Esophagus muscularis mucosa (tissue), 4 donors: Measurements from ENCODE around the gene CDC37. TPM values are rescaled to one million over a fixed set of nuclear protein-coding genes. Genes with fewer than 3 reads are reported as not detected.

ENCODE experiments used
- DNase-seq: peaks from one replicate; pipeline ENCODE4 v3.0.0-alpha.2; 2017; ENCODE audit errors: extremely low spot score
- H3K27ac ChIP-seq, 4 donors: fragments of 200-600 bp; sonication (generic); replicated peaks in 1 of 4; 1 replicate in 3 of 4; 2 replicates in 1 of 4; pipeline ENCODE4 v1.5.1; 2016 to 2019; ENCODE audit warnings: mild to moderate bottlenecking in 1 of 4
- H3K27me3 ChIP-seq, 4 donors: fragments of 200-600 bp; sonication (generic); one replicate each; pipeline versions ENCODE4 v1.5.1 to v1.6.0; 2016 to 2019
- H3K36me3 ChIP-seq, 4 donors: fragments of 200-600 bp; sonication (generic); one replicate each; pipeline ENCODE4 v1.5.1; 2016 to 2019
- H3K4me1 ChIP-seq, 4 donors: fragments of 200-600 bp; sonication (generic); one replicate each; pipeline ENCODE4 v1.5.1; 2016 to 2019
- H3K4me3 ChIP-seq, 4 donors: fragments of 200-600 bp; sonication (generic); 1 replicate in 2 of 4; 2 replicates in 2 of 4; pipeline ENCODE4 v1.5.1; 2016 to 2019; ENCODE audit warnings: mild to moderate bottlenecking in 4 of 4, moderate library complexity in 1 of 4
- H3K9me3 ChIP-seq, 4 donors: fragments of 200-600 bp; sonication (generic); 1 replicate in 3 of 4; 2 replicates in 1 of 4; pipeline ENCODE4 v1.5.1; 2016 to 2019
- EP300 ChIP-seq: sonication (generic); formaldehyde crosslinking; IDR thresholded peaks from one replicate; pipeline ENCODE4 v1.6.1; 2017; ENCODE audit warnings: antibody characterized with exemption
- POLR2A ChIP-seq: fragments of 450-650 bp; IDR thresholded peaks from one replicate; pipeline ENCODE4 v1.6.1; 2017; ENCODE audit warnings: antibody characterized with exemption, moderate library complexity, mild to moderate bottlenecking, low read depth
- POLR2AphosphoS5 ChIP-seq, 2 donors: sonication (generic); formaldehyde crosslinking; IDR thresholded peaks; one replicate each; pipeline ENCODE4 v1.6.1; 2017; ENCODE audit warnings: antibody characterized with exemption in 2 of 2
- WGBS: methylation state at CpG from one replicate; pipeline ENCODE4 v1.1.5; 2018; 5-methylcytosine and 5-hydroxymethylcytosine counted together
- intact Hi-C: fragments of 100-400 bp; cut with DNase I; formaldehyde crosslinking; loops from one replicate; pipeline ENCODE4 v1.15.1; 2023
- total RNA-seq, 4 donors: library from RNA; depleted of rRNA; stranded (reverse); fragments of >200 nt; gene quantifications; one replicate each; pipeline versions ENCODE4 v1.1.0 to v1.2.1, GENCODE V29; 2016
- TF ChIP-seq, protein P1 (sequence below), 3 experiments: fragments of 200-600 bp in 2 of 3; fragments of 450-650 bp in 1 of 3; sonication (generic) in 2 of 3; IDR thresholded peaks; one replicate each; pipeline ENCODE4 v1.5.1; 2017 to 2019; ENCODE audit warnings: antibody characterized with exemption in 3 of 3, mild to moderate bottlenecking in 2 of 3, moderate library complexity in 1 of 3

The CDC37 gene
- 100 to 1,000 TPM; 131 to 176 (median 160) TPM for total RNA-seq

GRCh38 chr19:10403137-10404021 lies at the start of gene CDC37:
Gene CDC37 (minus strand): TSS chr19:10403542. CDS start chr19:10403479, 63 bp downstream.
- peak; percentile 99 for DNase-seq
- Histone ChIP-seq H3K4me3 (peak within 1 kb of the TSS; percentile 81 to 99 (median 92)), H3K36me3 (peaks cover 0 to 5% (median 1%) of the 10 kb centered on the region in 4 donors), H3K9me3 (no peaks in the 10 kb centered on the region), H3K4me1 (peaks cover 50 to 65% (median 58%) of the 10 kb centered on the region in 4 donors), H3K27ac (peak within 1 kb of the TSS; percentile 75 to 90 (median 86)), H3K27me3 (peaks cover 0 to 41% (median 12%) of the 10 kb centered on the region in 4 donors)
- intact Hi-C loops, result loop anchor here (1.0 to 10.0 kb wide), 2 partner anchors 21 to 161 kb away; partner anchors contain the start of genes CDKN2D and KRI1
- 2% methylated on average over 32 of the region's 69 CpGs for WGBS
- TF ChIP-seq POLR2A (peak; percentile 66), EP300 (no peak), POLR2AphosphoS5 (IDR thresholded peaks at IDR 0.05) (peak; percentile 94 to 96)
- TF ChIP-seq, protein P1, sequence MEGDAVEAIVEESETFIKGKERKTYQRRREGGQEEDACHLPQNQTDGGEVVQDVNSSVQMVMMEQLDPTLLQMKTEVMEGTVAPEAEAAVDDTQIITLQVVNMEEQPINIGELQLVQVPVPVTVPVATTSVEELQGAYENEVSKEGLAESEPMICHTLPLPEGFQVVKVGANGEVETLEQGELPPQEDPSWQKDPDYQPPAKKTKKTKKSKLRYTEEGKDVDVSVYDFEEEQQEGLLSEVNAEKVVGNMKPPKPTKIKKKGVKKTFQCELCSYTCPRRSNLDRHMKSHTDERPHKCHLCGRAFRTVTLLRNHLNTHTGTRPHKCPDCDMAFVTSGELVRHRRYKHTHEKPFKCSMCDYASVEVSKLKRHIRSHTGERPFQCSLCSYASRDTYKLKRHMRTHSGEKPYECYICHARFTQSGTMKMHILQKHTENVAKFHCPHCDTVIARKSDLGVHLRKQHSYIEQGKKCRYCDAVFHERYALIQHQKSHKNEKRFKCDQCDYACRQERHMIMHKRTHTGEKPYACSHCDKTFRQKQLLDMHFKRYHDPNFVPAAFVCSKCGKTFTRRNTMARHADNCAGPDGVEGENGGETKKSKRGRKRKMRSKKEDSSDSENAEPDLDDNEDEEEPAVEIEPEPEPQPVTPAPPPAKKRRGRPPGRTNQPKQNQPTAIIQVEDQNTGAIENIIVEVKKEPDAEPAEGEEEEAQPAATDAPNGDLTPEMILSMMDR (IDR thresholded peaks at IDR 0.05), result peak in 1 of 3 experiments; percentile 26

GRCh38 chr19:10450853-10451609 lies 47.7 kb upstream of the CDC37 start:
- H3K4me3 ChIP-seq, result no peak overlapping the region
- TF ChIP-seq, protein P1 (IDR thresholded peaks at IDR 0.05), result no peak
- TF ChIP-seq EP300, result no peak
- no peak for TF ChIP-seq POLR2AphosphoS5 (IDR thresholded peaks at IDR 0.05)
- no peak for TF ChIP-seq POLR2A
- peaks cover 0 to 8% (median 3%) of the 10 kb centered on the region in 4 donors for H3K4me1 ChIP-seq
- H3K36me3 ChIP-seq, result peaks cover 9 to 61% (median 56%) of the 10 kb centered on the region in 4 donors
- DNase-seq, result no peak
- H3K27ac ChIP-seq, result no peak overlapping the region
- peaks cover 0 to 5% (median 0%) of the 10 kb centered on the region in 4 donors for H3K27me3 ChIP-seq
- 79% methylated on average over 18 of the region's 25 CpGs for WGBS
- H3K9me3 ChIP-seq, result no peaks in the 10 kb centered on the region
- intact Hi-C loops, result no loop called here

DNA sequence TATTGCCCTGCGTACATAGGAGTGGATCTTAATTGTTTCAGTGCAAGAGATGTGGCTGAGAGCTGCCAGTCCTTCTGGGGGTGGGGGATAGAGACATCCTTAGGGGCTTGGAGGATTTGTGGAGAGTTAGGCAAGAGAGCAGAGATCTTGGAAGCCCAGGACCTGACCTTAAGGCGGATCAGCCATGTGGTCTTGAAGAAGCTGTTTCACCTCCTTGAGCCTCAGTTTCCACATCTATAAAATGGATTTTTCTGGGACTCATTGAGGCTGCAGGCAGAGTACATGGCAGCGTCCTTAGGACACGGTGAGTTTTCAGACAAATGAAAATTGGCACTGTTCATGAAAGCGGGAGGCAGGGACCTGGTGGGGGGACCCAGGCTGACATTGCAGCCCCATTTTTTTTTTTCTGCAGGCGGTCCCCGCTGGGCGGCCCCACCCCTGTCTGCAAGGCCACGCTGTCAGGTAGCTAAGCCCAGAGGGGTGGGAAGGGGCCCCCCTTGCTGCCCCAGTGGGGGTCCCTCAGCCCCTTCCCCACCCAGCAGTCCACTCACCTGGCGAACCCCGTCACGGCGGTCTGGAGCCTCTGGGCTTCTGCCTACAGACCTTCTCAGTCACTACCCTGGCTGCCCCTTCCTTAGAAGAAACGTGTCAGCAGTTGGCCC lies 47.0 kb upstream of the CDC37 start:
- DNase-seq, result no peak
- Histone ChIP-seq H3K4me3 (no peak overlapping the region), H3K4me1 (peaks cover 0 to 8% (median 3%) of the 10 kb centered on the region in 4 donors), H3K27ac (no peak overlapping the region), H3K36me3 (peaks cover 9 to 57% (median 55%) of the 10 kb centered on the region in 4 donors), H3K9me3 (no peaks in the 10 kb centered on the region), H3K27me3 (peaks cover 0 to 5% (median 0%) of the 10 kb centered on the region in 4 donors)
- intact Hi-C loops, result no loop called here
- TF ChIP-seq EP300, result no peak
- no peak for TF ChIP-seq POLR2A
- TF ChIP-seq POLR2AphosphoS5 (IDR thresholded peaks at IDR 0.05), result no peak
- TF ChIP-seq, protein P1 (IDR thresholded peaks at IDR 0.05), result no peak
- WGBS, result 88% methylated on average over 14 of the region's 14 CpGs

GRCh38 chr19:10449037-10449436 lies 45.7 kb upstream of the CDC37 start:
- TF ChIP-seq, protein P1 (IDR thresholded peaks at IDR 0.05), result no peak
- TF ChIP-seq POLR2A (no peak), POLR2AphosphoS5 (IDR thresholded peaks at IDR 0.05) (no peak), EP300 (no peak)
- peaks cover 0 to 8% (median 3%) of the 10 kb centered on the region in 4 donors for H3K4me1 ChIP-seq
- H3K27ac ChIP-seq, result no peak overlapping the region
- peaks cover 9 to 44% (median 44%) of the 10 kb centered on the region in 4 donors for H3K36me3 ChIP-seq
- intact Hi-C loops, result no loop called here
- peaks cover 0 to 5% (median 0%) of the 10 kb centered on the region in 4 donors for H3K27me3 ChIP-seq
- no peak for DNase-seq
- H3K9me3 ChIP-seq, result no peaks in the 10 kb centered on the region
- 91% methylated on average over 7 of the region's 7 CpGs for WGBS
- H3K4me3 ChIP-seq, result no peak overlapping the region
